Upper lobe of right lung (tissue), 1 donor: ENCODE data around the gene PHF21B. TPM values are rescaled to one million over a fixed set of nuclear protein-coding genes. Genes with fewer than 3 reads are reported as not detected.

Experiments used
- ATAC-seq: fragments of 200-7000 bp; cut with Tn5 transposase; one replicate; pipeline ENCODE4 v1.9.1; 2020; ENCODE audit warnings: mild to moderate bottlenecking, moderate library complexity
- DNase-seq: peaks from one replicate; pipeline ENCODE4 v3.0.0-alpha.2; 2020
- H3K27ac ChIP-seq: fragments of 200-600 bp; one replicate; pipeline ENCODE4 v1.8.0; 2022
- H3K27me3 ChIP-seq: fragments of 200-600 bp; one replicate; pipeline ENCODE4 v1.8.0; 2022; ENCODE audit warnings: mild to moderate bottlenecking
- H3K36me3 ChIP-seq: fragments of 200-600 bp; one replicate; pipeline ENCODE4 v1.8.0; 2022
- H3K4me1 ChIP-seq: fragments of 200-600 bp; one replicate; pipeline ENCODE4 v1.8.0; 2022
- H3K4me3 ChIP-seq: fragments of 200-600 bp; one replicate; pipeline ENCODE4 v1.8.0; 2022; ENCODE audit warnings: mild to moderate bottlenecking
- H3K9me3 ChIP-seq: fragments of 200-600 bp; one replicate; pipeline ENCODE4 v1.8.0; 2022
- CTCF ChIP-seq: fragments of 200-600 bp; IDR thresholded peaks from one replicate; pipeline ENCODE4 v1.8.0; 2022; ENCODE audit warnings: antibody characterized with exemption
- intact Hi-C: fragments of 100-400 bp; cut with DNase I; formaldehyde crosslinking; loops from one replicate; pipeline ENCODE4 v1.11.0; 2022
- total RNA-seq: library from RNA; stranded (reverse); fragmentation: NEBNext Ultra II Directional; extraction: Animal tissue kit (Norgen Biotek cat#: 25700); gene quantifications from one replicate; pipeline ENCODE4 v1.2.1, GENCODE V29; 2021
- donor health status: DM: no; HTN: yes; CAD: no; lungs with severe emphysema.

Gene PHF21B
- total RNA-seq, 1 donor from 2014 or later = 0.12 TPM

GRCh38 chr22:44982445-44982844 is 27.4 kb downstream of the PHF21B start:
- H3K4me1 ChIP-seq = no peaks in the 10 kb centered on the region
- no peak for TF ChIP-seq CTCF
- H3K4me3 ChIP-seq = no peak overlapping the region
- no peaks in the 10 kb centered on the region for H3K9me3 ChIP-seq
- DNase-seq (no peak), ATAC-seq (no peak)
- H3K27me3 ChIP-seq = peaks cover 16% of the 10 kb centered on the region
- no peaks in the 10 kb centered on the region for H3K36me3 ChIP-seq
- intact Hi-C loops = no loop called here
- no peak overlapping the region for H3K27ac ChIP-seq

- DNase-seq (no peak), ATAC-seq (no peak)
- Histone ChIP-seq H3K36me3 (no peaks in the 10 kb centered on the region), H3K27ac (no peak overlapping the region), H3K27me3 (peaks cover 16% of the 10 kb centered on the region), H3K4me1 (no peaks in the 10 kb centered on the region), H3K4me3 (no peak overlapping the region), H3K9me3 (no peaks in the 10 kb centered on the region)
- no peak for TF ChIP-seq CTCF
- intact Hi-C loops = no loop called here
These were observed 27.9 kb downstream of the PHF21B start for GRCh38 chr22:44981857-44982256.

GRCh38 chr22:44979154-44979553 is 30.7 kb downstream of the PHF21B start:
- no peak for TF ChIP-seq CTCF
- no peak for ATAC-seq

GRCh38 chr22:44975427-44976262 is 34.2 kb downstream of the PHF21B start:
- peaks cover 5% of the 10 kb centered on the region for H3K27me3 ChIP-seq
- peak; percentile 63 for TF ChIP-seq CTCF
- no peaks in the 10 kb centered on the region for H3K9me3 ChIP-seq
- ATAC-seq = peak; percentile 94
- intact Hi-C loops = no loop called here
- H3K36me3 ChIP-seq = no peaks in the 10 kb centered on the region
- H3K27ac ChIP-seq = no peak overlapping the region
- H3K4me1 ChIP-seq = no peaks in the 10 kb centered on the region
- DNase-seq = peak; percentile 89
- no peak overlapping the region for H3K4me3 ChIP-seq

More at GRCh38 chr22:44979154-44979553, 30.7 kb downstream of the PHF21B start:
- intact Hi-C loops = no loop called here
- DNase-seq = no peak
- H3K27me3 ChIP-seq = peaks cover 16% of the 10 kb centered on the region
- no peaks in the 10 kb centered on the region for H3K36me3 ChIP-seq
- H3K27ac ChIP-seq = no peak overlapping the region
- H3K9me3 ChIP-seq = no peaks in the 10 kb centered on the region
- no peaks in the 10 kb centered on the region for H3K4me1 ChIP-seq
- H3K4me3 ChIP-seq = no peak overlapping the region

- ATAC-seq = no peak
- Histone ChIP-seq H3K4me1 (no peaks in the 10 kb centered on the region), H3K27me3 (peaks cover 6% of the 10 kb centered on the region), H3K4me3 (no peak overlapping the region), H3K36me3 (no peaks in the 10 kb centered on the region), H3K9me3 (no peaks in the 10 kb centered on the region), H3K27ac (no peak overlapping the region)
- intact Hi-C loops = no loop called here
- no peak for TF ChIP-seq CTCF
- no peak for DNase-seq
These were observed 35.4 kb downstream of the PHF21B start for GRCh38 chr22:44974454-44974853.
